Stimulated activated CD4-positive, alpha-beta T cell treated with anti-CD3 and anti-CD28 coated beads, Interleukin-15, amount 100 ng/mL, for 1 hour (primary cell): Measurements from ENCODE around the gene RBM42.
A peak's percentile ranks its signal among the peaks of the same experiment; 100 is the strongest.

ENCODE experiments used
- DNase-seq, 2 donors: peaks; one replicate each; pipeline ENCODE4 v3.0.0-alpha.2; 2020; ENCODE audit warnings: low read depth in 1 of 2, low spot score in 1 of 2

RBM42 gene

DNA sequence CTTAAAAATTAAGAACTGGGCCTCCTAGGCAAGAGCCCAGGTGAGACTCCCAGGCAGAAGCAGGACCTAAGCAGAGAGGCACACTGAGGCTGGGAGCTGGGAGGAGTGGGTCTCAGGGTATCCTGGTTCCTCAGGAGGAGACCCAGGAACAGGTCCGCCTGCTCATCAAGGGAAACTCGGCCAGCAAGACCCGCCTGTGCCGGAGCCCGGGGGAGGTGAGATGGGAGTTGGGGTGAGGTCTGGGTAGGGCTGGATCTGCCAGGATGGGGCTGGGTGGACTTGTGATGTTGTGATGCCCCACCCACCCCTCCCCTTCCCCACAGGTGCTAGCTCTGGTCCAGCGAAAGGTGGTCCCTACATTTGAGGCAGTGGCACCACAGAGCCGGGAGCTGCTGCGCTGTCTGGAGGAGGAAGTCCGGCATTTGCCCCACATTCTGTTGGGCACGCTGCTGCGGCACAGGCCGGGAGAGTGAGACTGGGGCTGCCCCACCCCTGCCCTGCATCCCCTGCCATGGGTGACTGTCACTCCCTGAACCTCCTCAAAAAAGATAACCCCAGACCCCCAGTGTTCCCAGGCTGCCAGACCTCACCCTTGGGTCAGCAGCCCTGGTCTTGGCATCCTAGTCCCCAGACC, 9.4 kb upstream of the RBM42 start:
- DNase-seq, result no peak

DNA sequence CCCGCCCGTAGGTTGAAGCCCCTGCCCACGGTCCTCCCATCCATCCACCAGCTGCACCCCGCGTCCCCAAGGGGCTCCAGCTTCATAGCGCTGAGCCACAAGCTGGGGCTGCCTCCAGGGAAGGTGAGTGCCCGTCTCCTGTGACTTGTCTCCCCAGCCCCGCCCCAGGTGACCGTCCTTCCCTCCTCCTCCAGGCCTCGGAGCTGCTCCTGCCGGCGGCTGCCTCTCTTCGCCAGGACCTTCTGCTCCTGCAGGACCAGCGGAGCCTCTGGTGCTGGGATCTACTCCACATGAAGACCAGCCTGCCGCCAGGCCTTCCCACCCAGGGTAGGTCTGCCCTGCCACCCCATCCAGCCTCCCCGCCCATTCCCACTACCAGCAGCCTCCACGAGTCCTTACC, 8.8 kb upstream of the RBM42 start:
- no peak for DNase-seq

DNA sequence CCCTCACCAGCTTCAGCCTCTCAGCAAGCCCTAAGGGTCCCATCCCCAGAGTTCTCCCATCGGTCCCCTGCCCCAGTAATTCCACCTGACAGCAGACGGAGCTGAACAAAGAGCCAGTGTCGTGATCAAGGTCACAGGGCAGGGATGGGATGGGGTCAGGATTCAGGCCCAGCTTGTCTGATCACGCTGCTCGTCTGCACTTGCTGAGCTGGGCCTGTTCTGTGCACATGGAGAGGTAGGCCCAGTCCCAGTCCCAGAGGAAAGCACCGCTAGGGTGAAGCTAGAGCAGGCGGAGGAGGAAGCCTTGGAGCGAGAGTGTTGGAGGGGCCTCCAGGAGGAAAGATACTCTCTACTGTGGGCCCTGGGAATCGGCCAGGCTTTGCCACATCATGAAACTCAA, 7.1 kb upstream of the RBM42 start:
- DNase-seq, result no peak

GRCh38 chr19:35622750-35623149, 6.1 kb upstream of the RBM42 start:
- DNase-seq, result no peak

GRCh38 chr19:35623327-35624010, 5.4 kb upstream of the RBM42 start:
- DNase-seq, result no peak

DNA sequence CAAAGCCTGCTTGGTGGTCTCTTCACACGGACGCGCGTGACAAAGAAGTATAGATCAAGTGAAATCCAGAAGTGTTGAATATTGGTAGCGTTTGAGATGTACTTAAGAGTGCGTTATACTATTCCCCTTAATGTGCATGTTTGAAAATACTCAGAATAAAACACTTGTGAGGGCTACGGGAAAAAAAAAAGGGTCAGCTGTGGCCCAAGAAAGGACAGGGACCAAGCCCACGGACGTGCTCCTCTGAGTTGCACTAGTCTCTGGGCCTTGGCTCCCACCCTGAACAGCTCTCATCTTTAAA, 622 bp upstream of the RBM42 start:
- no peak for DNase-seq

DNA sequence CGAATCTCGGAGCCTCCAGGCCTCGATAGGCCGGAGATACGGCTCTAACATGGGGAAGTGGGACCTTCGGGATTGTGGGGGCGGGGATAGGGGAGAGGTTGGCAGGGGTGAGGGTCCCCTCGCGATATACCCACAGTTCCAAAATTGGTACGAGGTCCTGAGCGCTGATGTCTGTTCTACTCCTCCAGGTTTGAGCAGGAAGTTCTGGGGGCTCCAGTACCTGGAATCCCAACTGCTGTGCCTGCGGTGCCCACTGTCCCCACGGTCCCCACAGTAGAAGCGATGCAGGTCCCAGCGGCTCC, 447 bp downstream of the RBM42 start:
- no peak for DNase-seq

DNA sequence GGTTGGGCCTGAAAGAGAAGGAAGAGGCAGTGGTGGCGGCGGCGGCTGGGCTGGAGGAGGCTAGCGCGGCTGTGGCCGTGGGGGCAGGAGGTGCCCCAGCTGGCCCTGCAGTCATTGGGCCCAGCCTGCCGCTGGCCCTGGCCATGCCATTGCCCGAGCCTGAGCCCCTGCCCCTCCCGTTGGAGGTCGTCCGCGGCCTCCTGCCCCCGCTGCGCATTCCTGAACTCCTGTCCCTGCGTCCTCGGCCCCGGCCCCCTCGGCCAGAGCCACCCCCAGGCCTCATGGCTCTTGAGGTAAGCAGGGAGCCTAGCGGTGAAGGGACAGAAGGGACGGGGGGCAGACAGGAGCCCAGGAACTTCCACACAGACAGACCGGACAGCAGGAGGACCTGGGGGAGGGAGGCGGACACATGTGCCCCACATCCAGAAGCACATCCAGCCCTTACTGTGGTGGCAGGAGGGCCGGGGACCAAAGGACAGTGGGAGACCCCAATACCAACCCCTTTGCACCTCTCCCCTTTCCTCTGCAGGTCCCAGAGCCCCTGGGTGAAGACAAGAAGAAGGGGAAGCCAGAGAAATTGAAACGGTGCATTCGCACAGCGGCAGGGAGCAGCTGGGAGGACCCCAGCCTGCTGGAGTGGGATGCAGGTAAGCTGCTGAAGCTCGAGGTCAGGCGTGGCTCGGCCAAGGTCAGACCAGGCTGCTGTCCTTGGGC, 5.0 kb downstream of the RBM42 start:
- no peak for DNase-seq

DNA sequence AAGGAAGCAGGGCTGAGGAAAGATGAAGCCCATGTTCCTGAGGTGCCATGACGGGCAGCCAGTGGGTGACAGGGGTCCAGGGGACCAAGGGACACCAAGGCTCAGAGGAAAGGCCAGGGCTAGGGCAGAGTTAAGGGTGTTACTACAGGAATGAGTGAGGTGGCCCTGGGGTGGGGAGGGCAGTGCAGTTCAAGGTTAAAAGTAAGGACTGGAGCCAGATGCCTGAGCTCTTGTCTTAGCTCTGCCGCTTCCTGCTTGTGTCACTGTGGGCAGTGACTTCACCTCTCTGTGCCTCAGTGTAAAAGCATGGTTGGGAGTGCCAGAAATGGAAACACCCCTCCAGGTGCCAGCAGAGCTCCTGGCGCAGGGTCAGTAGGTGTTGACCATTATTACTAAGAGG, 7.8 kb downstream of the RBM42 start:
- no peak for DNase-seq

DNA sequence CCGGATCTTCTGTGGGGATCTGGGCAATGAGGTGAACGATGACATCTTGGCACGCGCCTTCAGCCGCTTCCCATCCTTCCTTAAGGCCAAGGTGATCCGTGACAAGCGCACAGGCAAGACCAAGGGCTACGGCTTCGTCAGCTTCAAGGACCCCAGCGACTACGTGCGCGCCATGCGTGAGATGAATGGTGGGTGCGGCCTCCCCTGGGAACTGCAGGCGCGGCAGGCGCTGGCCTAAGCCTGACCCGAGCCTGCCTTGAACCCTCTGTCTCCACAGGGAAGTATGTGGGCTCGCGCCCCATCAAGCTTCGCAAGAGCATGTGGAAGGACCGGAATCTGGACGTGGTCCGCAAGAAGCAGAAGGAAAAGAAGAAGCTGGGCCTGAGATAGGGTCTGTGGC, 8.3 kb downstream of the RBM42 start:
- no peak for DNase-seq

GRCh38 chr19:35639321-35639639, 10.4 kb downstream of the RBM42 start:
- no peak for DNase-seq

- no peak for DNase-seq
These were observed 11.0 kb downstream of the RBM42 start for GRCh38 chr19:35639863-35640262.

- no peak for DNase-seq
These were observed 12.8 kb downstream of the RBM42 start, which contains the start of gene ETV2 for GRCh38 chr19:35641515-35642151. Gene ETV2, plus strand, starts transcription at chr19:35641745. Its CDS starts 716 bp downstream, at chr19:35642461.

DNA sequence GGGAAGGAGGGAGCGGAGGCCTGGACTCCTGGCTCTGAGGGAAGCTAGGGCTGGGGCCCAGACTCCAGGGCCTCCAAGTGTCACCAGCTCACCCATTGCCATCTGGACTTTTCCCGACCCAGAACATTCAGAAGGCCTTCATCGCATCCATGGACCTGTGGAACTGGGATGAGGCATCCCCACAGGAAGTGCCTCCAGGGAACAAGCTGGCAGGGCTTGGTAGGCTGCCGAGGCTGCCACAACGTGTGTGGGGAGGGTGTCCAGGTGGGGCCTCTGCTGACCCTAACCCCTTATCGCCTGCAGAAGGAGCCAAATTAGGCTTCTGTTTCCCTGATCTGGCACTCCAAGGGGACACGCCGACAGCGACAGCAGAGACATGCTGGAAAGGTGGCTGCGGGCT, 13.5 kb downstream of the RBM42 start:
- no peak for DNase-seq

DNA sequence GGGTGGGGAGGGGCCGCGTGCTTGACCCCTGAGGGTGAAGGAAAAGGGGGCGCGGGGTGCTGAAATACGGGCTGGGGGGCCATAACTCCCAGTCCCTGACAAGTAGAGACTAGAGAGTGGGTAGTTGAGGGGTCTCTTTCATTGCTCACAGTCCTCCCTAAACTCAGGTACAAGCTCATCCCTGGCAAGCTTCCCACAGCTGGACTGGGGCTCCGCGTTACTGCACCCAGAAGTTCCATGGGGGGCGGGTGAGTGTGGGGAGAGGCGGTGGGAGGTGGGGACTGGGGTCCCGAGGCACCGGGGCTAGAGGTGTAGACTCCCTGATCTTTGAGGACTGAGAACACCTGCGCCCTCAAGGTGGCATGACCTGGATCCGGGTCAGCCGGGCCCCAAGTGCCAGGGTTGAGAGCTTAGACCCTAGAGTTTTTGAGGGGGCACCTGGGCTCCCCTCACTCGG, 14.0 kb downstream of the RBM42 start:
- no peak for DNase-seq

- peak; percentile 61 to 71 for DNase-seq
These were observed 14.7 kb downstream of the RBM42 start for GRCh38 chr19:35643255-35644205.

- peak; percentile 87 to 89 for DNase-seq
These were observed 15.6 kb downstream of the RBM42 start for GRCh38 chr19:35644206-35644986.

GRCh38 chr19:35644987-35645679, 16.3 kb downstream of the RBM42 start:
- peak; percentile 38 to 78 for DNase-seq

DNA sequence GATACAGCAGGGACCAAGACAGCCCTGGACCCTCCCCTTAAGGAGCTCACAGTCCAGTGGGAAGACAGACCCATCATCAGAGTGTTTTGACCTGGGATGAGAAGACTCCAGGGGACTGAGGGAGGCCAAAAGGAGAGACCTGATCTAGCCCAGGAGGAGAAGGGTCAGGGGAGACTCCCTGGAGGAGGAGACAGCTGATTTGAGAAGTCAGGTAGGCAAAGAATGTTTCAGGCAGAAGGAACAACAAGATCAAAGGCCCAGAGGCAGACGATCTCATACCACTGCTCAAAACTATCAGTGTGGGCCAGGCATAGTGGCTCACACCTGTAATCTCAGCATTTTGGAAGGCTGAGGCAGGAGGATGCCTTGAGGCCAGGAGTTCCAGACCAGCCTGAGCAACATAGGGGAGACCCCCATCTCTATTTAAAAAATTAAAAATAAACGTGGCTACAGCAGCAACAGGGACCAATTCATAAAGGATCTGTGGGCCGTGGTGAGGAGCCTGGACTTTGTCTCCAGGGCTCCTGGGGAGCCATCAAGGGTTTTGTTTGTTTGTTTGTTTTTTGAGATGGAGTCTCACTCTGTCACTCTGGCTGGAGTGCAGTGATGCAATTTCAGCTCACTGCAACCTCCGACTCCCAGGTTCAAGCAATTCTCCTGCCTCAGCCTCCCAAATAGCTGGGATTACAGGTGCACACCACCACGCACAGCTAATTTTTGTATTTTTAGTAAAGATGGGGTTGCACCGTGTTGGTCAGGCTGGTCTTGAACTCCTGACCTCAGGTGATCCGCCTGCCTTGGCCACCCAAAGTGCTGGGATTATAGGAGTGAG, 17.1 kb downstream of the RBM42 start:
- no peak for DNase-seq
